HG03354 (cell line): Measurements from ENCODE around the gene GLI3.

ENCODE experiments used
- ATAC-seq: cut with Tn5 transposase; IDR thresholded peaks from one replicate; pipeline ENCODE4 v1.9.1; 2021; ENCODE audit warnings: mild to moderate bottlenecking; ENCODE audit not compliant: unreplicated experiment, poor library complexity, severe bottlenecking

GLI3 gene

DNA sequence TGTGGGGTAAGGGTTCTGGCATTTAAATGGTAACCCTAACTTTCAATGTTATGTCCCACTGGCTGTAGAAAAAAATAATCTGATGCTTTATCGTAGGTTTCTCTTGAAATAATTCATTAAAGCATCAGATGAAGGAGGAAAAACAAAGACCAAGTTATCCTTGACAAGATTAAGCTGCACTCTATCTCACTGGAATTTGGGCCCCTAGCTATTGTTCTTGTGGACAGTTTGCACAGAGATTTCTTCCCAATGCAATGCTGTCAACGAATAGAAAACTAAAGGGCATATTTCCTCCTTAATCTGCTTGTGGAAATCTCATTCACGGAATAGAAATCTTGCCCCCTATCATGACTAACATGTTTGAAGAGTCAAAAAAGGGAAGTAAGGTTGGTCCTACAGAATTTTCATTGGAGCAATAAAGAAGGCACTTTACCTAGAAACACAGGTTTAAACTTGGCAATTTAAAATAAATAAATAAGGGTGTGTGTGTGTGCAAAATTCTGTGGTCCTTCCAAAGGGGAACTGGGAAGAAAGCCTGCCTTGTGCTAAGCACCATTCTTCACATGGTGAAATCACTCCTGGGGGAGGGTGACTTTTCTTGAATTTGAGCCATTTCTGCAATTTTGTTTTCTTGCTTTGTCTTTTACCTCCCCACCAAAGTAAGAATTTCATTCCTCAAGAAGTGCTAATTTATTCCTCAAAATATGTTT is 242.8 kb downstream of the GLI3 start:
- ATAC-seq, result no peak

DNA sequence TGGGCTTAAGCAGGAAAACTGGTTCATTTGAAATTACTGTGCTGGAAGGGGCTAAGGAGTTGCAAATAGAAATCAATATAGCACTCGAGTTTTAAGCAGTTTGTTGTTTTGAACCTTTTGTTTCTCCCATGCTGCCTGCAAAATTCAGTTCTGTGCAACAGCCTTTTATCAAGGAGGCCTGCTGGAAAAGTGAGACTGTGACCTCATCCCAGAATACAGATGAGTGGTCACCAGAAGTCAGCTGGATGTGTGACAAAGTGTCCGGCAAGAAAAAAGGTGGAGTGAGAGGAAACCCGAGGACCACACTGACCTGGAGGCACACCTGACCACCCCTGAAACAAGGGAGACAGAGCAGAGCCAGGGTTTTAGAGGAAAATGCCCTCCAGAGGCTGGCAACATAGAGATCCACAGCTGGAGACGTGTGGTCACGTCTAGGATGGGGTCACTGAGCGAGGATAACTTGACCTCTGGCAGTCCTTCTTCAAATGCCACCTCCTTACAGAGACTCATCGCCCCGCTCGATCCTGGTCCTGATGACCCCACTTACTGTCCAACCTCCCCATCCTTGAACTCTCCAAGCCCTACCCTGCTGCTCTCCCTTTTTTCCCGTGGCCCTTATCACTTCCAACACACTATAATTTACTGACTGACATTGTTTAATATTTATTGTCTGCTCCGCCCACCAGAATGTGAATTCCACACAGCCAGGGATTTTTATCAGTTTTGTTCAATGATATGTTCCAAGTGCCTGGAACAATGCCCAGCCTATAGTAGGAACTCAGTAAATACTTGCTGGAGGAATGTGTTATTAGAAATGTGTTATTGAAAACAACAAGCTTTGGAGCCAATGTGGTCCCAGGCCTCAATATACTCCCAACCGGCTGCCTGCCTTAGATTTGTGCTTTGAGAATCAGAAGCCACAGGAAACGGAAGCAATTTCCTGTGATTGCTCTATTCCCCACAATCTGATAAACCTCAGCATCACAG is 243.8 kb downstream of the GLI3 start:
- no peak for ATAC-seq

DNA sequence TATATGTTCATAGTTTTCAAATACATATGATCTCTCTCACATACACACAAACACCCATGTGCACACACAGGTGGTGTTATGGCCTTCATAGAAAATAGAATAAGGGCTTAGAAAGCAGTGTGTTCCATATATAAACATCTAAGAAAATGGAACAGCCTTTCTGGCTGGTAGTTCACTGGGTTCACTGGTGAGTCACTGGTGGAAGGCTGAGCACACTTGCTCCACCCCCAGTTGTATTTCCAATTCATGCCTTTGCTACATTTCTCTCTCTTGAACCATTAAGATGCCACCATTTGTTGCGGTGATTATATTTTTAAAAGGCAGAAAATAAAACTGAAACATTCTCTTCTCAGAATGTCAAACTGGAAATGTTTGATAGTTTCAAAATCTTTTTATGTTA is 252.1 kb downstream of the GLI3 start:
- no peak for ATAC-seq

DNA sequence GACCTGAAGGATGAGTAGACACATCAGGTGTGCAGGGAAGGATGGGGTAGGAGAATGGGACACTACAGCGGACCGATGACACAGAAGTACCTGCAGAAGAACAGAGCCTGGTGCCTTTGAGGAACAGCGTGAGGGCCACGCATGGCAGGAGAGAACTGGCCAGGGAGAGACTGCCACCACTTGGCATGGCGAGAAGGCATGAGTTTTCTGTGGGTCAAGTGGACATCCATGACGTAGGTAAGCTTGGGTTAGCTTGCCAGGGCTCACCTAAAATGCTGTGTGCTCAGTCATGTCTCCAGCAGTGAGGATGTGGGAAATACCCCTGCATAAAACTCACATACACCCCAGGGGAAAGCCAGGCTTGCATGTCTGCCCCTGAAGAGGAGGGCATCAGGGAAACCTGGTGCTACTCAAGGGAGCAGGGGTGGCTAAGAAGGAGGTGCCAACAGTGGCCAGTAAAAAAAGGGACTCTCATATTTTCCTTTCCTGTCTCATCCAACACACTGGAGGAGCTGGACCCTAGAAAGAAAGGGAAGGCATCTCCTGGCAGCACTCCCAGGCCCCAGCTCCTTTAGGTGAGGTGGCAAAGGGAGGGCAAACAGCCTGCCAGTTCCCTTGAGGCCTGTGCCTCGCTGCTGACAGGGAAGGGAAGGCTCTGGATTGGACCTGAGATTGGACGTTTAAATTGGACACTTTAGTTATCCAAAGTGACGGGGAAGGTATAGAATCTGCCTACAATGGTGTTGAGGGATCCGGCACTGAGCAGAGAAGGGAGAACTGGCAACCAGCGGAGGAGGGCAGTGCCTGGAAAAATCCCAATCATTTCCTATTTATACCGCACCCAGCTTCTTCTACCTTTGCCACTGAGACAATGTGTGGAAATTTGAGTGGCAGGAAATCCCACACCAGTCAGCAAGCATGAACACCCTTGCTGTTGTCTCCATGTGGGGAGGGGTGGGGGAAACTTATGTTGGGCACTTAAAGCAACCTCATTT is 255.7 kb downstream of the GLI3 start:
- ATAC-seq, result no peak

DNA sequence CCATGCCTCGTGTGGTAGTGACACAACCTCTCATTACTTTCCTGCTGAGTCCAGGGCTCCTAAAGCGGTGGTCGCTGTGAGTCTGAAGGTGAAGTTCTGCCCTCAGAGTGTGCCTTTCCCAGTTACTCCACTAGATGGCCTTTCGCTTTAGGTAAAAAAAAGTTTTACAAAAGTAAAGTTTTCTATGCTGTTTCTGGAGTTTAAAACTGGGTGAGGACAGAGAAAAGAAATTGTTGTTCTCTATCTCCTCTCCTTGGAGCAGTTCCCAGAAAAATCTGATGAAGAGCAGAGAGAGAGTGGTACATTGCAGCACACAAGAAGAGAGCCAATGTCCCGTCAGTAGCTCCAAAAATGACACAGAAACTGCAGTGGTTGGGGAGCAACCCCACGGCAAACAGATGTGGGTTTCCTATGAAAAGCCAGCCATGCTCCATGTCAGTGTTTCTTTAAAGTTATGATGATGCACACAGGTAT is 257.1 kb downstream of the GLI3 start:
- ATAC-seq, result peak; percentile 59

DNA sequence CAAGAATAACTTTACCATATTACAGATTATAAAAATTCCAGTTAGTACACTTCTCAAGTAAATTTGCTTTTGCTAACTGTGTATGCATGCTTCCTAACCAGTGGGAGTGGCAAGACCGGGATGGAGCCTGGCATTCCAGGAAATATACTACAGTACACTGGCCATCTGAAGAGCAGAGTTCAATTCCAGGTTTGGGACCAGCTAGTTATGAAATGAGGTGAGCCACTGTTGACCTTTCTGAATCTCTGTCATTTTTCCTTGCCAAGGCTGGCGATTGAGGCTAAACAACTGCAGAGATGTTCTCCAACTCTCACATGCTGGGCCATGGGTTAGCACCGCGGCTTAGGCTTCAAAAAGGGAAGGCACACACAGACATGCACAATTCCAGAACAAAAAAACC is 258.2 kb downstream of the GLI3 start:
- ATAC-seq, result no peak

DNA sequence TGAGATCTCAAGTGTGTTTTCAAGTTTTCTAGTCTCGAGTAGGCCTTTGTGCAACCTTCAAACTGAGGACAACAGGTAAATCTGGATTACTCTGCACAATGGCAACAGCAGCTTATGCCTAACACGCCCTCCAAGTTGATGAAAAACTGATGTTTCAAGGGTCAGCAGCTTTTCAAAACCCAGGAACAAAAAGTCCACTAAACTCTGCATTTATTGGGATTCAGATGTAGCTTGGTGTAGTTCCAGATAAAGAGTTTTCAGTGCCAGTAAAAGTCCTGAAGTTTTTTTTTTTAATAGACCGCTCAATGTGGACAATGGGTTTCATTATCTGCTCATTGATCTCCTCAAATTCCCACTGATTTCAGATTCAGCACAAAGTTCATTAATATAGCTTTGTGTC is 259.3 kb downstream of the GLI3 start:
- ATAC-seq, result no peak

DNA sequence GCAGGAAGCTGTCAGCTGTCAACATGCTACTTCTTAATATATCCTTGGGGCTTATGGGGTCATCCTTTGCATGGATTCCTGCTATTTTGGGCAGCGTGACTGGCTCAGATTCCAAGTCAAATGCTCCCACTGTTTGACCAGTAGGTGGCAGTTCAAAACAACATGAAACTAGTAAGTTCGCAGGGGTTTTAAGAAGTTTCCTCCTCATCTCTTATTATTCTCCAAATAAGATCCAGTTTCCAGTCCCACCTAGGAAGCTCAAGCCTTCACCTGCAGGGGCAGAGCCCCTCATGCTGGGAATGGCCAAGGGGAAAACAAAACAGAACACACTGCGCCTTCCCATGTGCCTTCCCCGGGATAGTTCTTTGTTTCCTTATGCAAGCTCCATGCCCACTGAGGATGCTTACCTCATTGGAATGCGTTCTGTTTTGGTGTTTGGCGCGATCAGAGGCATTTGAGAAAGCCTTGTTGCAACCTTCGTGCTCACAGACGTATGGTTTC is 259.8 kb downstream of the GLI3 start:
- no peak for ATAC-seq

DNA sequence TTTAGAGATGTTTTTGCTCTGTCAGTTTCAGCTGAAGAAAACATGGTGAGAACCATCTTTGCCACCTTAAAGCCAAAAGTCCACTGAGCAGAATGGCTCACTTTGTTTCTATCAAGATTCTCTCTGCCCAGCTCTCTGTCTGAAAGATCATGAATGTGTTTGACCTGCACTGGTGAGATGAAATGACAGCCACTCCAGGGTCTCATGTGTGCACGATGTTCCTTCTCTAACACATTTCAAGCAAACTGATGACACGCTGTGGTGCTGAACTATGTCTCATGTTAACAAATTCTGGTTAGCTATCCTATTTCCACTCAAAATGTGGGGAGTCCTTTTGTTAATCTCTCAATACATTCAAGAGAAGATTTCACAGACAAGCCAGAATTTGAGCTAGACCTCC is 260.6 kb downstream of the GLI3 start:
- no peak for ATAC-seq

DNA sequence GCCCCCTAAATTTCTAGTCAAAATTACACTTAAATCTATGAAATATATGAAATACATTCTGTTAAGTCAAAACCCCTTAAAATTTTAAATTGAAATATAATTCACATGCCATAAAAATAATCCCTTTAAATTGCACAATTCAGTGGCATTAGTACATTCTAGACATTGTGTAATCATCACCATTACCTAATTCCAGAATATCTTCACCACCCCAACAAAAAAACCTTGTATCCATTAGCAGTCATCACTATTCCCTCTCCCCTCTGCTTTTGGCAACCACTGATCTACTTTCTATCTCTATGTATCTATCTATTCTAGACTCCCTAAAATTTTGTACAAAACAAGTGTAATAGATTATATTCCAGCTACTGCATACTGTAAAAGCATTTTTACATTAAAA is 261.2 kb downstream of the GLI3 start:
- no peak for ATAC-seq

DNA sequence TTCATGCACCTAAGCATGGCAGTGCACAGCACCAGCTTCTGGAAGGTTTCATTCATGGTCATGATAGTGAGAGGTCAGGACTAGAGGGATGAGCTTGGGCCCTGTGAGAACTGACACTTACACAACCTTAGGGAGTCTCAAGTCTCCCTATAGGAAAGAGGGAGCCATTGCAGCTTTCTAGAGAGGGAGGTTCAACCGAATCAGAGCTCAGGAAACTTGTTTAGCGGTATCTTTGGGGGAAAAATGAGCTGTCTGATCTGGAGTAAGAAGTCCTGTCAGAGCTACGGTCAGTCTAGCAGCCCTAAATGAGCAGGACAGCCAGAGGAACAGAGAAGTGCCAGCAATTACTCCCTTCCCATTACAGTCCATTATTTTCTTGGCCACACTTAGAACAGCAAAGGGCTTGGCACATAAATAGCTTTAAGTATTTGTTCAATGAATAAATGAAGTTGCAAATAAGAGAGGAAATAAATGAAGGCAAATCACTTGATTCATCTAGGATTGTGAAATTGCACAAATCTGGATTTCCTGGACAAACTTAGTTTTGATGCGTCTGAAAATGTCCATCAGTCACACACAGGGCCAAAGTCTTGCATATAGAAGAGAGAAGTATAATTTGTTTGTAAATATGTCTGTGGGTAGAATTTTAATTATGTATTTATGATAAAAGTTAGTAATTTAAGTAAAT is 262.0 kb downstream of the GLI3 start:
- ATAC-seq, result no peak

DNA sequence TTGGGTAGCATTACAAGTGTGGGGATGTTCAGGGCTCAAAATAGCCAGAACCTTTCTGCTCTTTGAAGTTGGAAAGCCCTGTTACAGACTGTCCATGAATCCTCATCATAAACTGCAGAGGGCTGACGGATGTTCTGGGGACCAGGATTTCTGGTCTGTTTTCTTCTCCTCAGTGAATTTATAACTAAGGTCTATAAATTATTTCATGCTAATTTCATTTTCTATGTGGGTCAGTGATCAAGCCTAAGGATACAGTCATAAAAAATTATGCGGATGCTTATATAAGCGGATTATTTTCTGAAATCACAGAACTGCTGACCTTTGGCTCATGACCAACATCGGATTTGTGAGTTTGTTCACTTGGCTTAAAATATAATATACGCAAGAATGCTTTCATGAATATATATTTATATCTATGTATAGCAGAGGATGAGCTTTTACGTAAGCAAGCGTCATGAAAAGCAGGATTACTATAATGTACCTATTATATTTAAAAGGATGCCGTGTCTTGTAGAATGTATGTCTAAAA is 263.7 kb downstream of the GLI3 start:
- ATAC-seq, result no peak

DNA sequence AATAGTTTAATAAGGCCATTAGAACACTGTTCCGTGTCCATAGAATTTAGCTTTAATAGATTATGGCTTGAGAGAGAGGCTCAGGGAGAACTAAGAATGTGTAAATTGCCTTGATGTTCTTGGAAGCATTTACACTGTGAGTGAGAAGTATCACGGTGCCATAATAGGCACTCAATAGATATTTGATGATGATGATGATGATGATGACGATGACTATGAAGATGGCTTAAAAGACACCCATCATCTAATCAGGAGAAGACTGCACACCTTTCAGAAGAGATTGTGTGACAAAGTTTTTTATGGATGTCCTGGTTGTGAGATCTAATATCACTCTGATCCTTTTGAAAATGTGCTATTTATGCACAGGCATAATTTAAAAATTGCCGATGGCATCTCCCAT is 264.2 kb downstream of the GLI3 start:
- no peak for ATAC-seq

DNA sequence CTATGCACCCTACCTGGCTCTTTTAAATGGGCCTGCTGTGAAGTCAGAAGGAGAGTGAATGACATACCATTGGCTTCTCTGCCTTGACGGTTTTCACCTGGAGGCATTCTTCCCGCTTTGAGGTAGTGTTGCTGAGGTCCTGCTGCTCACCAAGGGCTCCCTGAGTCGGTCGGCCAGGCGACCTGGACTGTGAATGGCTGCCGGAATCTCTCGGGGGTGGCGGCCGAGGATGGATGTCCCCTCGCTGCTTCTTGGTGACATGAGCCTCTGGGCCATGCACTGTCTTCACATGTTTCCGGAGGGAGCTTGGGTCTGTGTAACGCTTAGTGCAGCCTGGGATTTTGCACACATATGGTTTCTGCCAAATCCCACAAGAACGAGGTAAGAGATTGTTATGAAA is 264.7 kb downstream of the GLI3 start:
- no peak for ATAC-seq

DNA sequence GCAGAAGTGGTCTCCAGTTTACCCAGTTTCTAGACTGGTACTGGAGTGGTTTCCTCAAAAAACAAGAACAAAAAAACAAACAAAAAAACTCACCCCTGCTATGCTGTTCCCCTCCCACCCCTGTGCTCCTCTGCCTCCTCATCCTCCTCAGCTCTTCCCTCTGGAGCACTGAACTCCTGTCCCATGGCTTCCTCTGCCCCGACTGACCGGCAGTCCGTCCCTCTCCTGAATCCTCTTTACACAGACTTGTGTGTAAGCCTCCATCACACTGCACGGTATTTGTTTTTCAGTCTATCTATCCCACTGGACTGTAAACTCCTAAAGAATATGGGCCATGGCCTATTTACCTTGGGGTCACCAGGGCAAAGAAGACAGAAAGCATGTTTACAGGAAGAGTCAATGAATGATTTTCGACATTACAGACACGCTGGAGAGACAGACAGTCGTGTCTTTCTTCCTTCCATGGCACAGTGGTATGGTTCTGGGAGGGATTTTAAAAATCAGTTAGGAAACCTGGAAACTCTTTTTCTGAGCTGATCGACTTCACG is 265.3 kb downstream of the GLI3 start:
- no peak for ATAC-seq

DNA sequence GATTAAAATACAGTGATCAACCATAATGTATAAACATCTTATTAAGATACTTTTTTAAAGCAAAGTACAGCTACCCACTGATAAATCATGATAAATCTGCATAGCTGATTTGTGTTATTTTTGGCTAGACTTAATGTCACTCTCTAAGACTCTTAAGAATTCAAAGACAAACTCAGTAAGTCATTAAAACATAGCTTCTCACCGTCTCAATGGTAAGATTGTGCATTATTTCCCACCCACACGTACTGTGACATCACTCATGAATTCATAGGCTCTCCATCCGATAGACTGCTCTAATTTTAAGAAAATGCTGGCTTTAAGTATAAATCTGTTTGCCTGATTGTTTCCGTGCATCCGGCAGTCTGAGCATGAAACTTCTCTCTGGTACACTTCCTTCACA is 266.1 kb downstream of the GLI3 start:
- no peak for ATAC-seq

DNA sequence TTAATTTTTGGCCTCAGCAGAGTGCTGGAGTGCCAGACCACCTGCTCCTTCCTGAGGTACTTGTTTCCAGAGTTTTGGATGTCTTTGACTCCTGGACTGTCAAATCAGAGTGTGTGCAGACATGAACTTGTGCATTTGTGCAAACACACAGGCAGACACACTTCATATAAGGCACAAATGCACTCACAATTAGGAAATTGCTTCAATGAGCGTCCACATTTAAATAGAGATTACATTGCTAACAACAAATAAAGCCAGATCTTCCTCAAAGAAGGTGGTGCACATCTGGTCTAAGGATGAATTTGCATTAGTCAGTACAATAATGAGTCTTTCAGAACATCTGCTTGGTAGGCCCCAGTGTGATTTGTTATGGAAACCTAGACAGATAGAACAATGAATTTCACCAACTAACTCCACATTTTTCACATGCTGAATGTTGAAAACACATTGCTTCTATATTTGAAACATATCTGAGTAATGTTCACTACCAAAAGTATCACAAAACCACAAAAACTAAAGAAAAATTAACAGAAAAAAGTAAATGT is 267.4 kb downstream of the GLI3 start:
- no peak for ATAC-seq

DNA sequence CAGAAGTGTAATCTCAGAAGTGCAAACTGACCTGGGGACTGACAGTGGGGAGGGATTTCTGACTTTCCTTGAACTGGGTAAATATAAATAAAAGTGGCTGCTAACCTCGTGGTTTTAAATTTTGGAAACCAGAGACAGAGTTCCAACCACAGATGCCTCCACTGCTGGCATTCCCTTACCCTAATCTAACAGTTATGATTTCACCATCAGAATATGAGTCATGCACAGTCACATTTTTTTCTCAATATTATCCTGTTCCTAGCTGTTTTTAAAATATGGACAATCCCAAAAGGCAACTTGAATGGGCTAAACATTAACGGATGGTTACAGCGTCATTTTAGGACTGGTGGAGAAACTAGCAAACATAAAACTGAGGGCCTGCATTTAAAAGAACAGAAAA is 269.9 kb downstream of the GLI3 start:
- no peak for ATAC-seq
